Measurements from ENCODE around the gene MTR.

GRCh38 chr1:236760986-236761385 is 34.1 kb upstream of the MTR start:
- TF ChIP-seq CTCF (IDR thresholded peaks at IDR 0.05): no peak
- TF ChIP-seq EZH2 (IDR thresholded peaks at IDR 0.05; ENCODE audit: borderline replicate concordance, insufficient read depth, low read depth, low read length, poor library complexity, severe bottlenecking): no peak
